ENCODE results near the gene PHACTR1.

DNA sequence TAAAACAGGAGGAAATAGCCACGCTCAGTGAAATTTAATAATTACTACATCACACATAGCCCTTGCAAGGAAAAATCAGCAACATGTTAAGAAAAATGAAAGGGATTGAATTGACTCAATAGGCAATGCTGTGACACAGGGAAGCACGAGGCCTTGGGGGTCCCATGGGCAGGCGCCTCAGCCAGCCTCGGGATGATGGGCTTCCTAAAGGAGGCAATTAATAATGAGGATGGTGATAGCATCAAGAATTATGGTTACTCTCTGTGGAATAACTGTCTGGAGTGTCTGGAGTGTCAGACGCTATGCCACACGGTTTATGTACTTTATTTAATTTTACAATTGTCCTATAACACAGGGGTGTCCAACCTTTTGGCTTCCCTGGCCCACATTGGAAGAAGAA, 481.6 kb downstream of the PHACTR1 start:
- TF ChIP-seq, protein P1, sequence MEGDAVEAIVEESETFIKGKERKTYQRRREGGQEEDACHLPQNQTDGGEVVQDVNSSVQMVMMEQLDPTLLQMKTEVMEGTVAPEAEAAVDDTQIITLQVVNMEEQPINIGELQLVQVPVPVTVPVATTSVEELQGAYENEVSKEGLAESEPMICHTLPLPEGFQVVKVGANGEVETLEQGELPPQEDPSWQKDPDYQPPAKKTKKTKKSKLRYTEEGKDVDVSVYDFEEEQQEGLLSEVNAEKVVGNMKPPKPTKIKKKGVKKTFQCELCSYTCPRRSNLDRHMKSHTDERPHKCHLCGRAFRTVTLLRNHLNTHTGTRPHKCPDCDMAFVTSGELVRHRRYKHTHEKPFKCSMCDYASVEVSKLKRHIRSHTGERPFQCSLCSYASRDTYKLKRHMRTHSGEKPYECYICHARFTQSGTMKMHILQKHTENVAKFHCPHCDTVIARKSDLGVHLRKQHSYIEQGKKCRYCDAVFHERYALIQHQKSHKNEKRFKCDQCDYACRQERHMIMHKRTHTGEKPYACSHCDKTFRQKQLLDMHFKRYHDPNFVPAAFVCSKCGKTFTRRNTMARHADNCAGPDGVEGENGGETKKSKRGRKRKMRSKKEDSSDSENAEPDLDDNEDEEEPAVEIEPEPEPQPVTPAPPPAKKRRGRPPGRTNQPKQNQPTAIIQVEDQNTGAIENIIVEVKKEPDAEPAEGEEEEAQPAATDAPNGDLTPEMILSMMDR (IDR thresholded peaks at IDR 0.05), result no peak
- no peak for TF ChIP-seq CBFB (CRISPR knock-in tag; IDR thresholded peaks at IDR 0.05; ENCODE audit: low read depth)

Data from WTC11 (cell line).